IMR-90 (cell line): ENCODE data around the gene TPR. TPM values are rescaled to one million over a fixed set of nuclear protein-coding genes. Genes with fewer than 3 reads are reported as not detected.

Source experiments
- ATAC-seq: fragments of 200-7000 bp; cut with Tn5 transposase; 2 replicates; pipeline ENCODE4 v1.9.1; 2020; ENCODE audit warnings: low read depth, mild to moderate bottlenecking, moderate library complexity
- BruUV-seq: library from RNA; stranded (reverse); fragments of 400-500 nt; replicated peaks from 2 replicates; lab custom pipeline; 2021; lab: Mats Ljungman, UMichigan
- CTCF ChIA-PET: fragments of 300-600 bp; formaldehyde crosslinking; extraction: SDS; loops from one replicate; lab custom pipeline; 2021; ENCODE audit warnings: antibody characterized with exemption; lab: Yijun Ruan, JAX
- POLR2A ChIA-PET: fragments of 300-600 bp; sonication (Branson Sonifier 250); formaldehyde crosslinking; loops from one replicate; lab custom pipeline; 2022; ENCODE audit warnings: antibody characterized with exemption; ENCODE audit not compliant: unreplicated experiment; lab: Charles Lee
- DNase-seq: peaks from one replicate; pipeline ENCODE4 v3.0.0; 2013
- H2AFZ ChIP-seq: replicated peaks from 2 replicates; pipeline ENCODE3; 2013; ENCODE audit warnings: low read length, mild to moderate bottlenecking; ENCODE audit not compliant: poor library complexity
- H2AK5ac ChIP-seq: 2 replicates; pipeline ENCODE4 v1.6.1; 2013; ENCODE audit warnings: low read depth, low read length, inconsistent platforms
- H2AK9ac ChIP-seq: replicated peaks from 2 replicates; pipeline ENCODE3; 2013; ENCODE audit warnings: mild to moderate bottlenecking, low read depth, low read length, moderate library complexity; ENCODE audit not compliant: poor library complexity
- H2BK120ac ChIP-seq: 2 replicates; pipeline ENCODE4 v1.6.1; 2013; ENCODE audit warnings: low read depth, low read length, inconsistent platforms
- H2BK15ac ChIP-seq: 3 replicates; pipeline ENCODE4 v1.6.1; 2013; ENCODE audit warnings: low read depth, low read length, inconsistent platforms
- H2BK20ac ChIP-seq: 2 replicates; pipeline ENCODE4 v1.6.1; 2013; ENCODE audit warnings: low read depth, mild to moderate bottlenecking, inconsistent platforms, low read length, moderate library complexity
- H2BK5ac ChIP-seq: 2 replicates; pipeline ENCODE4 v1.6.1; 2013; ENCODE audit warnings: mild to moderate bottlenecking, low read depth, low read length, inconsistent platforms; ENCODE audit not compliant: poor library complexity, severe bottlenecking
- H3K14ac ChIP-seq: replicated peaks from 2 replicates; pipeline ENCODE4 v1.6.1; 2013; ENCODE audit warnings: low read depth, low read length, inconsistent platforms
- H3K18ac ChIP-seq: 2 replicates; pipeline ENCODE4 v1.6.1; 2013; ENCODE audit warnings: low read depth, low read length, control low read depth
- H3K23ac ChIP-seq: 2 replicates; pipeline ENCODE4 v1.6.1; 2013; ENCODE audit warnings: low read depth, low read length, inconsistent platforms
- H3K27ac ChIP-seq: 2 replicates; pipeline ENCODE4 v1.5.1; 2013; ENCODE audit warnings: mild to moderate bottlenecking, control low read depth, low read length; ENCODE audit not compliant: insufficient read depth
- H3K27me3 ChIP-seq: 2 replicates; pipeline ENCODE4 v1.6.1; 2013; ENCODE audit warnings: low read length; ENCODE audit not compliant: control insufficient read depth, insufficient read depth
- H3K36me3 ChIP-seq: 2 replicates; pipeline ENCODE4 v1.6.1; 2013; ENCODE audit warnings: low read length, mixed read lengths; ENCODE audit not compliant: control insufficient read depth, insufficient read depth
- H3K4ac ChIP-seq: 2 replicates; pipeline ENCODE4 v1.6.1; 2013; ENCODE audit warnings: low read depth, low read length, inconsistent platforms
- H3K4me1 ChIP-seq: 2 replicates; pipeline ENCODE4 v1.6.1; 2013; ENCODE audit warnings: low read length, mixed read lengths; ENCODE audit not compliant: control insufficient read depth, insufficient read depth
- H3K4me2 ChIP-seq: 2 replicates; pipeline ENCODE4 v1.6.1; 2013; ENCODE audit warnings: low read depth, mild to moderate bottlenecking, control low read depth, low read length, moderate library complexity
- H3K4me3 ChIP-seq: 2 replicates; pipeline ENCODE4 v1.5.1; 2013; ENCODE audit warnings: low read depth, mild to moderate bottlenecking, control low read depth, low read length, moderate library complexity; ENCODE audit not compliant: insufficient read depth
- H3K56ac ChIP-seq: 2 replicates; pipeline ENCODE4 v1.6.1; 2013; ENCODE audit warnings: low read length, inconsistent platforms; ENCODE audit not compliant: insufficient read depth; ENCODE audit errors: extremely low read depth
- H3K79me1 ChIP-seq, 2 experiments: 2 replicates each; pipeline ENCODE4 v1.6.1; 2013; ENCODE audit warnings: low read length in 2 of 2, inconsistent platforms in 1 of 2, low read depth in 1 of 2
- H3K9ac ChIP-seq: 2 replicates; pipeline ENCODE4 v1.6.1; 2013; ENCODE audit warnings: low read depth, low read length, control low read depth
- H3K9me1 ChIP-seq: 2 replicates; pipeline ENCODE4 v1.6.1; 2013; ENCODE audit warnings: low read length, inconsistent platforms; ENCODE audit not compliant: insufficient read depth
- H3K9me3 ChIP-seq: 2 replicates; pipeline ENCODE4 v1.6.1; 2013; ENCODE audit warnings: low read length; ENCODE audit not compliant: control insufficient read depth, insufficient read depth
- H4K20me1 ChIP-seq: 2 replicates; pipeline ENCODE4 v1.6.1; 2013; ENCODE audit warnings: low read length, inconsistent platforms; ENCODE audit not compliant: insufficient read depth
- H4K5ac ChIP-seq: 2 replicates; pipeline ENCODE4 v1.6.1; 2013; ENCODE audit warnings: mild to moderate bottlenecking, low read depth, low read length, control low read depth
- H4K8ac ChIP-seq, 2 experiments: 2 replicates each; pipeline ENCODE4 v1.6.1; 2013; ENCODE audit warnings: low read depth in 2 of 2, low read length in 2 of 2, control low read depth in 1 of 2, inconsistent platforms in 1 of 2
- H4K91ac ChIP-seq: 2 replicates; pipeline ENCODE4 v1.6.1; 2013; ENCODE audit warnings: low read depth, low read length, inconsistent platforms; ENCODE audit not compliant: insufficient read depth
- BHLHE40 ChIP-seq: fragments of 150-350 bp; IDR thresholded peaks from 2 replicates; pipeline ENCODE4 v1.6.1; 2016; ENCODE audit warnings: mild to moderate bottlenecking, low read depth, low read length
- ELK1 ChIP-seq: fragments of 150-350 bp; IDR thresholded peaks from 2 replicates; pipeline ENCODE4 v1.6.1; 2016; ENCODE audit warnings: low read depth, mild to moderate bottlenecking, low read length, moderate library complexity, borderline replicate concordance
- MAZ ChIP-seq: IDR thresholded peaks from 2 replicates; pipeline ENCODE4 v1.6.1; 2012; ENCODE audit warnings: low read depth, mild to moderate bottlenecking, low read length, improper control_type of control experiment, moderate library complexity, borderline replicate concordance
- RAD21 ChIP-seq: IDR thresholded peaks from 2 replicates; pipeline ENCODE4 v1.6.1; 2012; ENCODE audit warnings: low read length, improper control_type of control experiment
- RFX5 ChIP-seq: IDR thresholded peaks from 2 replicates; pipeline ENCODE4 v1.8.0; 2012; ENCODE audit warnings: low read depth, mild to moderate bottlenecking, low read length, moderate library complexity
- SMC3 ChIP-seq: fragments of 150-350 bp; IDR thresholded peaks from 2 replicates; pipeline ENCODE4 v1.6.1; 2016; ENCODE audit warnings: low read depth, mild to moderate bottlenecking, antibody characterized with exemption, low read length, moderate library complexity
- WGBS, 2 experiments: methylation state at CpG; one replicate each; pipeline versions ENCODE4 v1.1.5 to v1.1.7; 2013; ENCODE audit warnings: missing lambda C conversion rate in 2 of 2; ENCODE audit not compliant: insufficient read length in 1 of 2; ENCODE audit errors: extremely low coverage in 2 of 2; 5-methylcytosine and 5-hydroxymethylcytosine counted together
- dilution Hi-C: fragments of 300-500 bp; cut with HindIII; formaldehyde crosslinking; loops from one replicate; pipeline ENCODE4 v1.14.3; 2018; ENCODE audit warnings: low sequenced_read_pairs; ENCODE audit not compliant: unreplicated experiment
- in situ Hi-C: fragments of 300-500 bp; cut with MboI; formaldehyde crosslinking; loops from 3 replicates; pipeline ENCODE4 v1.14.3; 2019; ENCODE audit warnings: low sequenced_read_pairs, inconsistent platforms, mixed read lengths
- intact Hi-C: fragments of 100-400 bp; cut with micrococcal nuclease; formaldehyde crosslinking; loops from 2 replicates; pipeline ENCODE4 v1.10.0; 2022
- polyA plus RNA-seq, 3 experiments: library from polyadenylated mRNA; depleted of rRNA; stranded (reverse); fragments of >200 nt; gene quantifications; 2 replicates each; pipeline ENCODE4 v1.2.3, GENCODE V29; 2012; ENCODE audit warnings: low replicate concordance in 1 of 3
- total RNA-seq: library from RNA; depleted of rRNA; stranded (reverse); fragments of >200 nt; gene quantifications from 2 replicates; pipeline ENCODE4 v1.2.3, GENCODE V29; 2012

The TPR gene
- total and polyA plus RNA-seq, 2 of the 4 experiments (the other 2 are of a cell fraction): 38.2 to 60.4 TPM

- Histone ChIP-seq H3K36me3 (no peaks in the 10 kb centered on the region), H3K27me3 (peaks cover 2% of the 10 kb centered on the region), H3K23ac (no peak overlapping the region), H3K27ac (no peak overlapping the region), H3K4me2 (no peak overlapping the region), H4K91ac (no peak overlapping the region), H2BK20ac (no peak overlapping the region), H4K5ac (no peak overlapping the region), H2AK5ac (no peak overlapping the region), H3K4ac (no peak overlapping the region), H3K56ac (no peak overlapping the region), H3K9me1 (no peaks in the 10 kb centered on the region), H3K18ac (no peak overlapping the region), H2AK9ac (no peak overlapping the region), H4K20me1 (no peaks in the 10 kb centered on the region), H3K9ac (no peak overlapping the region), H2BK5ac (no peak overlapping the region), H2BK15ac (no peak overlapping the region), H2AFZ (no peak overlapping the region), H2BK120ac (no peak overlapping the region), H3K4me1 (no peaks in the 10 kb centered on the region; the same call in 1 of the 2 replicates), H3K14ac (no peak overlapping the region), H3K4me3 (no peak overlapping the region), H3K79me1 (no peaks in the 10 kb centered on the region), H3K9me3 (no peaks in the 10 kb centered on the region), H4K8ac (no peak overlapping the region)
- WGBS, 2 experiments: no CpG with 5 or more reads among the region's 3 CpGs
- BruUV-seq: no TSS peak
- POLR2A ChIA-PET: no interaction called here
- CTCF ChIA-PET: no interaction called here
- TF ChIP-seq ELK1: no peak
- no peak for TF ChIP-seq RFX5
- no peak for TF ChIP-seq MAZ
- TF ChIP-seq BHLHE40: no peak
- no peak for TF ChIP-seq SMC3
- no peak for TF ChIP-seq RAD21
- dilution Hi-C loops (no loop called here), intact Hi-C loops (no loop called here), in situ Hi-C loops (no loop called here)
- ATAC-seq (no peak), DNase-seq (no peak)
Measured at GRCh38 chr1:186283374-186283773, 91.7 kb downstream of the TPR start.
